Stimulated activated CD8-positive, alpha-beta memory T cell treated with anti-CD3 and anti-CD28 coated beads, Interleukin-7, amount 100 ng/mL, for 24 hours (primary cell): ENCODE results near the gene GABRA4.

Experiments used
- DNase-seq: peaks from one replicate; pipeline ENCODE4 v3.0.0-alpha.2; 2020; ENCODE audit warnings: low read depth

The GABRA4 gene

DNA sequence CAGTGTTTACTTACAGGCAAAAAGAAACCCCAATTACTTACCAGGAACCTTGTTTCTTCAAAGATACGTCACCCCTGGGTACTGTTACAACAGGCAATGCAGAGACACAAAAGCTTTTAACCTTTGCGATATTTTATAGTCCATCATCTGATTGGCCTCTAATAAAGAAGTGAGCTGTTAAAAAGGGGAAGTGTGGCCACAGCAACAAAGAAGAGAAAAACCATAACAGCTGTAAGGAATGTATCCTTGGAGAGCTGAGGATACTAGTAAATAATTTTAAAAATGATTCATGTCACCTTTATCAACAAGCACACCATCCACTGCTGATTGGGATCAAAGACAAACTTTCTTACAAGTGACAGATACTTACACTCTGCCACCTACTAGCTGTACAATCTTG is 14.1 kb downstream of the GABRA4 start:
- no peak for DNase-seq

DNA sequence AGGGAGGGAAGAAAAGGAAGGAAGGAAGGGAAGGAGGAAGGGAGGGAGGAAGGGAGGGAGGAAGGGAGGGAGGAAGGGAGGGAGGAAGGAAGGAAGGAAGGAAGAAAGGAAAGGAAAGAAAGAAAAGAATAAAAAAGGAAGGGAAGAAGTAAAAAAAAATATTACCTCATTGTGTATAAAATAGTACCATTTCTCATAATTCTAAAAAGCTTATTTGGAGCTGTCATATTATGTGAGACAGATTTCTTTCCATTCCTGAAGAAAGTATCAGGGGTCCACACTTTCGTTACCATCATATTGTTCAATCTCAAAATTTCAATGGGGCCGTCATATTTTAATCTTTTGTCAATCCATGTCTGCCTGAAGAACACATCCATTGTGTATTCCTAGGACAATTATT is 16.1 kb downstream of the GABRA4 start:
- DNase-seq = no peak

DNA sequence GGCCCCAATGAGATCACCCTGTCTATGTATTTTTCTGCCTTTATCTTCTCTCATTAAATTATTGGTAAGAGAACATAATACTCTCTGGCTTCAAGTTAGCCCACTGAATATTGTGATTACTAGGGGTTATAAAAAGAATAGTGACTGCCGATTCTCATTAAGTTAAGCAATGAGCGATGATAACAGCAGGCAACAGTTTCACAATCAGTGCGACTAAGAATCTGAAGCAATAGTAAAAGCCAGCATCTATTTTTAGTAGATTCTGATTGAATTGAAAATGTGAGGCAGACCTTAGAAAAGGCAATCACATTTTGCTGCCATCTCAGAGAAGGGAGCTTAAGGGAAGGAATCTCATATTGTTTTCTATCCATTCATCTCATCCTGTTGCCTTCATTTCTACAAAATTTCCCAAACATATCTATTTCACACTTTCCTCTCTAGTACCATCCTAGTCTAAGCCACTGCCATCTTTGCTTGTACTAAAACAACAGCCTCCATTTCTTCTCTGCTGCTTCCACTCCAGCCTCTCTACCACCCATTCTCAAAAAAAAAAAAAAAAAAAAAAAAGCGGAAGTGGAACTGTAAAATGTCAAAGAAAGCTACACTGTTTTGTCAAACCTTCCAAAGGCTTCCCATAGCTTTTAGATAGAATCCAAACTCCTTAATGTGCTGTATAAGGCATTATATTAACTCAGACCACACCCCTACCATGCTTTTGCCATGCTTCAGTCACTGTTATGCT is 17.4 kb downstream of the GABRA4 start:
- DNase-seq = no peak

GRCh38 chr4:46974891-46975543 is 18.4 kb downstream of the GABRA4 start:
- no peak for DNase-seq

- DNase-seq = no peak
These were observed 24.5 kb downstream of the GABRA4 start for GRCh38 chr4:46968847-46969246.

DNA sequence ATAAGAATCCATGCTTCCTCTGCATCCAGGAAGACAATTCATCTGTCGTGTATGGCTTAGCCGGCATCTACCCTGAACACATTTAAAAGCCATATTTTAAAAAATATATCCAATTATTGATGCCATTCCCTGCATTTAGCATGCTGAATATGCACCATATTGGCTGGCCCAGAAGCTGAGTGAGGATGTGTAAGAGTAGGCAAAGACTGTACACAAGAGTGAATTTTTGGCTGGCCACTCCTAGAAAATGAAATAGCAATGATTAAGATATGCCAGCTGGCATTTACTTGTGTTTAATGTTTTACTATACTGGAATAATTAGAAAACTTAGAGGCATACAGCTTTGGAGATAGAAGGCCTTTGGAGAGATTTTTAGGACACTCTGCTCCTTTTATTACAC is 25.8 kb downstream of the GABRA4 start:
- no peak for DNase-seq

GRCh38 chr4:46958742-46959488 is 34.5 kb downstream of the GABRA4 start:
- DNase-seq = no peak

- DNase-seq = no peak
These were observed 36.9 kb downstream of the GABRA4 start for GRCh38 chr4:46956451-46956850.

DNA sequence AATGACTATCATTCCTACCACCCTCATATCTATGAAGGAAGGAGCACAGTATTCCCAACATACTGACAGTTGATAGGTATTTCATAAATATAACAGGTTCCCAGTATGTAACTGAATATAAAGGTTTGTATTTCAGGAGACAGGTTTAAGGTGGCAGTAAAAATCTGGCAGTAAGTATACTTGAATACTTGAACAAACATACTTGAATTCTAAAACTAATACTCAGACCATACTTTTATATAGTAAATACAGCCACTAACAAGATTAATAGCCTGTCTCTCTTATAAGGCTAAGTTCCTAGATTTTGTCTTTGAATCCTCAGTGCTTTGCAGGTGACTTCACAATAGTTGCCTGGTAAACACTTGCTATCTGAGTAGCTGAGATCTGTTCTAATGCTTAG is 37.8 kb downstream of the GABRA4 start:
- no peak for DNase-seq

- DNase-seq = no peak
These were observed 38.7 kb downstream of the GABRA4 start for GRCh38 chr4:46954643-46955042.

DNA sequence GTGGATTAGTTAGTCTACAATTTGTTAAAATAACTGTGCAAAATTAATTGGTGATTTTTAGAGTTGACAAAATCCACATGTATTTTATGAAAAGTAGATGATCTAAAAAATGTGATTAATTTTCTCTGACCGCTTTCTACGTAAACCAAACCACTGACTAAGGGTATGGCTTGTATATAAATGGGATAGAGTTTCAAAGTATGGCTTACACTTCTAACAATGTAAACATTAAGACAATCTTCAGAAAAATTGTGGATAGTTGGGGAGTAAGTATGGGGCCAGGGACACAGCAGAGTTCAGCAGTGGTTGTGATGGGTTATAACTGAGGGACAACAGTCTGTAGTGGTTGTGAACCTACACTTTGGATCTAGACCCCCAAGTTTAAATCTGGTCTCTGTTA is 39.8 kb downstream of the GABRA4 start:
- no peak for DNase-seq

GRCh38 chr4:46952451-46952850 is 40.9 kb downstream of the GABRA4 start:
- DNase-seq = no peak

DNA sequence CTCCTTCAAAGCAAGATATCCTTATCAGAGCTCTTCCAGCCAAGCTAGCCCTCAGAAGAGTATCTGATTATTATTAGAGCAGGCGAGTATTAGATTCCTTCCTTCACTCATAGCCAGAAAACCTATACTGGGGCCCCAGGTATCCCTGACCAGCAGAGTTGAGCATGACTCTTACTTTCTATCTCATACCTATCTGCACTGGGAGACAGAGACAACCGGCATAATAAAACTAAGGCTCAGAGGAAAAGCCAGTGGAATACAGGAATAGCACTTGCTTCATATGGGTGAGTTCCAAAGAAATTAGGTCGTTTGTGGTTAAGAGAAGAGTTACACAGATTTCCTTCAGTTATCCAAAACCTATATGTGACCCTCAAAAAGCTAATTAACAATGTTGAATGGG is 42.6 kb downstream of the GABRA4 start:
- DNase-seq = no peak

DNA sequence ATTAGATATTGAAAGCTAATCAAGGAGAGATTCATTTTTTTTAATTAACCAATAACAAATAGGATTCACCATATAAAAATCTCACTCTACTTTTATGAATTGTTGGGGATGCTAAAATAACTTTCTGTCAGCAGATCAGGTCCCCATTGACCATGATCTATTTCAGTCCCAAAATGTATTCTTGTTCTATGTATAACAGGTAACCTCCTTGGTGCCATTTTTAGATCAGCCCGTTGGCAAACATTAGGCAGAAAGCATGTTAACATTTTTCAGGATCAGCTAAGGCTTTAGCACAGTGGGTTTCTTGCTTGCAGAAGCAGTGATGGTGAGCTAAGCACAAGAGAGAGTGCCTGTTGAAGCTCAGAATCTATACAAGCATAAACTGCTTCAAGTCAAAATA is 43.6 kb downstream of the GABRA4 start:
- DNase-seq = no peak

GRCh38 chr4:46947541-46947940 is 45.8 kb downstream of the GABRA4 start:
- no peak for DNase-seq

DNA sequence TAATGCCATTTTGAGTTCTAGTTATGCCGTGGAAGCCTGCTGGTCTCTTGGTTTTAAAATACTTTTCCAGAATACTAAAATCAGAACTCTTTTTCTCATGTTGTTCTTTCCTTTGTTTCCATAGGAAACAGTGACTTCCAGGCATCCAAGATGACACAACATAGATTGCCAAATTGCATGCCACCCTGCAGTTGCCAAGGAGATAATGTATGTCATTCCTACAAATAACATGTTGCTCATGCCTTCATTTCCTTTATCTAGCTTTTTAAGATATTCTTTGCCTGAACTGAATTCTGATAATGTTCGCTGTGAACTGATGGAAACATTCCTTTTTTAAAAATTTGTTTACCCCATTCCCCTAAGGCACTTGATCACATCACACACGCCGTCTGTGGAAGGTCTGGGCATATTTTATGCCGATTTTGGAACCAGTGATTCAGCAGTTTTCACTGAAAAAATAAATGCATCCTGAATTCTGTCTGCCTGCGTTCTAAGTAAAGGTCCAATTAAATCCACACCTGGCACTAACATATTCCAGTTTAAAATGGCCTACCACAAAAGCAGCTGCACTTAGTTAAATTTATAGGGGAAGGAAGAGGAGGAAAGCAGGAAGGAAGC is 46.4 kb downstream of the GABRA4 start:
- no peak for DNase-seq

GRCh38 chr4:46945062-46945461 is 48.3 kb downstream of the GABRA4 start:
- DNase-seq = no peak

DNA sequence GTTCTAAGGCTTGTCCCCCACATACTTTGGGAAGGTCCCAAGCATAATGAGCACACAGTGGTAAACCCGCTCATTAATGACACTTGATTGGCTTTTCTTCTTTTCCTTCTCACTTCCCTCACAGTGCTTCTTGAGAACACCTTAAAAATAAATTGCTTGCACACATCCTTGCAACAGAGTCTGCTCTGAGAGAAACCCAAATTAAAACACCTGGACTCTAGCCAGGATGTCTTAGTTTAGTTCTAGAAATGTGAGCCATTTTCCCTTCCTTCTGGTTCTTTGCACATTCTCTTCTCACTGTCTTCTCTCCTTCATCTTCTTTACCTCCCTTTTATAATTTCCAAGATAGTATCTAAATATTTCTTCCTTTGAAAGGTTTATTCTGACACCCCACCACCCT is 49.0 kb downstream of the GABRA4 start:
- DNase-seq = no peak

- DNase-seq = no peak
These were observed 55.9 kb downstream of the GABRA4 start for GRCh38 chr4:46937493-46937892.

GRCh38 chr4:46934726-46935125 is 58.7 kb downstream of the GABRA4 start:
- DNase-seq = no peak

DNA sequence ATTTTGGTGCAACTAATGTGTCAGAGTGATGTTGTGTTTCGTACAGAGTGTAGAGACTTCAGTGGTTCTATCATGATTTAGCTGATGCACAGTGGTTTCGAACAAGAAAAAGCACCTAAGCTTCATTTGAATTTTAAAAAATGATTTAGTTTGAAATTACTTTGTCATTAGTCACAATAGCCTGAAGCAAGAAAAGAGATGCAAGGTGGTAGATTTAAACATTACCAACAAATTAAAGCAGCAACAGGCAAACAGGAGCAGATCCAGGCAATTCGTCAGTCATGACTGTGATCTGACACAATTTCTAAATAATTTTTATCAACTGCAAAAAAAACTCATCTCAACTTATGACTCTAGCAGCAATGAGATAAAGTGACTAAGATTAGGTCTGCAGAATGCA is 59.7 kb downstream of the GABRA4 start:
- DNase-seq = no peak

GRCh38 chr4:46931981-46932380 is 61.4 kb downstream of the GABRA4 start:
- no peak for DNase-seq

DNA sequence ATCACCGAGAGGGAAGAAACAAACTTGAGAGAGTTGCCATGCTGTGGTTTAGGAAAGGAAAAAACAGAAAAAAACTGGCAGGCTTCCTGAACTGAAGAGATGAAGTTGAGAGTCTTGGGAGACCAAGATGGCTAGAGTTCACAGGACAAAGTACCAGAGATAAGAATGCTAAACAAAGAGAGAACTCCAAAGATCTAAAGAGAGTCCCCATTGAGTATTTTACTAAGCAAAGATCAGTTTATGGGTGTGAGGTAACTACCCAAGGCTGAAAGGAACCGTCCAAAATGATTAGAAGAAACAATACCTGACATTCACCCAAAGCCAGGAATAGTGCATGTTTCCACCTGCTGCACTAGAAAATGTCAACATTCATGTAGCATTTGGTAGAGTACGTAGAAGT is 62.5 kb downstream of the GABRA4 start:
- no peak for DNase-seq
